CD4-positive, alpha-beta memory T cell (primary cell): Measurements from ENCODE around the gene GOLGA3. TPM values are rescaled to one million over a fixed set of nuclear protein-coding genes. Genes with fewer than 3 reads are reported as not detected.

Experiments used
- CTCF ChIA-PET: fragments of 350-600 bp; sonication (Branson Sonifier 250); formaldehyde crosslinking; loops from one replicate; lab custom pipeline; 2021; ENCODE audit warnings: inconsistent platforms; ENCODE audit not compliant: partially characterized antibody; lab: Charles Lee
- POLR2A ChIA-PET: fragments of 350-600 bp; sonication (Branson Sonifier 250); formaldehyde crosslinking; loops from one replicate; lab custom pipeline; 2021; ENCODE audit not compliant: partially characterized antibody; lab: Charles Lee
- DNase-seq, 5 donors: peaks; one replicate each; pipeline versions ENCODE4 v3.0.0 to v3.0.0-alpha.2; 2020 to 2022; ENCODE audit warnings: mixed read lengths in 1 of 5
- H3K27ac ChIP-seq: one replicate; pipeline ENCODE4 v1.7.0; 2013; ENCODE audit warnings: low read depth, low read length
- H3K27me3 ChIP-seq: 2 replicates; pipeline ENCODE4 v1.7.0; 2013; ENCODE audit warnings: mild to moderate bottlenecking, low read length, moderate library complexity; ENCODE audit not compliant: insufficient read depth
- H3K36me3 ChIP-seq: 2 replicates; pipeline ENCODE4 v1.7.0; 2013; ENCODE audit warnings: mild to moderate bottlenecking, low read length, moderate library complexity; ENCODE audit not compliant: insufficient read depth
- H3K4me1 ChIP-seq: 2 replicates; pipeline ENCODE4 v1.7.0; 2013; ENCODE audit warnings: mild to moderate bottlenecking, low read length, moderate library complexity; ENCODE audit not compliant: insufficient read depth
- H3K4me3 ChIP-seq, 2 donors: one replicate each; pipeline ENCODE4 v1.7.0; 2013; ENCODE audit warnings: low read length in 2 of 2, mild to moderate bottlenecking in 1 of 2
- H3K9me3 ChIP-seq, 2 donors: one replicate each; pipeline ENCODE4 v1.7.0; 2013; ENCODE audit warnings: low read length in 2 of 2, control low read depth in 1 of 2; ENCODE audit not compliant: control insufficient read depth in 1 of 2
- H3K27ac Mint-ChIP-seq, 7 donors: one replicate each; pipeline ENCODE4 v1.8.0; 2020 to 2021; ENCODE audit warnings: mixed read lengths in 7 of 7, mild to moderate bottlenecking in 6 of 7, inconsistent platforms in 3 of 7, moderate library complexity in 3 of 7
- H3K27me3 Mint-ChIP-seq, 2 donors: one replicate each; pipeline ENCODE4 v1.8.0; 2020 to 2021; ENCODE audit warnings: mixed read lengths in 2 of 2
- H3K36me3 Mint-ChIP-seq, 2 donors: one replicate each; pipeline ENCODE4 v1.8.0; 2020 to 2021; ENCODE audit warnings: mixed read lengths in 2 of 2, inconsistent platforms in 1 of 2, mild to moderate bottlenecking in 1 of 2
- H3K4me1 Mint-ChIP-seq, 4 donors: one replicate each; pipeline ENCODE4 v1.8.0; 2020 to 2021; ENCODE audit warnings: mixed read lengths in 4 of 4, mild to moderate bottlenecking in 1 of 4
- H3K4me3 Mint-ChIP-seq, 8 donors: one replicate each; pipeline ENCODE4 v1.8.0; 2020 to 2021; ENCODE audit warnings: mixed read lengths in 8 of 8, mild to moderate bottlenecking in 7 of 8, moderate library complexity in 6 of 8, inconsistent platforms in 3 of 8
- H3K9me3 Mint-ChIP-seq, 8 donors: one replicate each; pipeline ENCODE4 v1.8.0; 2020 to 2021; ENCODE audit warnings: mixed read lengths in 8 of 8, mild to moderate bottlenecking in 5 of 8, inconsistent platforms in 3 of 8, moderate library complexity in 1 of 8
- intact Hi-C: fragments of 100-400 bp; cut with micrococcal nuclease; formaldehyde crosslinking; loops from one replicate; pipeline ENCODE4 v1.15.1; 2023
- polyA plus RNA-seq, 2 donors: library from polyadenylated mRNA; unstranded; fragments of 300-500 nt; fragmentation: Illumina TruSeq; gene quantifications; one replicate each; pipeline ENCODE4 v1.2.3, GENCODE V29; 2021
- total RNA-seq, 2 experiments: library from RNA; stranded (reverse); gene quantifications; one replicate each; pipeline ENCODE4 v1.2.3, GENCODE V29; 2021

The GOLGA3 gene
- total and polyA plus RNA-seq, 4 experiments from 2014 or later = 0.35 to 67.6 (median 38.3) TPM

- peaks cover 0 to 6% (median 0%) of the 10 kb centered on the region in 8 donors for H3K9me3 Mint-ChIP-seq
- intact Hi-C loops = no loop called here
- Histone ChIP-seq H3K27me3 (no peaks in the 10 kb centered on the region), H3K4me3 (no peak overlapping the region), H3K9me3 (no peaks in the 10 kb centered on the region), H3K36me3 (peaks cover 56% of the 10 kb centered on the region), H3K27ac (no peak overlapping the region), H3K4me1 (no peaks in the 10 kb centered on the region)
- H3K27ac Mint-ChIP-seq = peak overlapping the region in 1 of 7 donors; percentile 29
- H3K36me3 Mint-ChIP-seq = peaks cover 38 to 69% of the 10 kb centered on the region in 2 donors
- ChIA-PET POLR2A (no interaction called here), CTCF (no interaction called here)
- H3K4me3 Mint-ChIP-seq = no peak overlapping the region
- H3K27me3 Mint-ChIP-seq = no peaks in the 10 kb centered on the region
- no peaks in the 10 kb centered on the region for H3K4me1 Mint-ChIP-seq
- DNase-seq = no peak
Measured at GRCh38 chr12:132723015-132723763, 105.5 kb downstream of the GOLGA3 start.

GRCh38 chr12:132720606-132721345, 107.9 kb downstream of the GOLGA3 start:
- Histone ChIP-seq H3K36me3 (peaks cover 42% of the 10 kb centered on the region), H3K4me3 (no peak overlapping the region), H3K9me3 (no peaks in the 10 kb centered on the region), H3K27me3 (no peaks in the 10 kb centered on the region), H3K27ac (no peak overlapping the region), H3K4me1 (no peaks in the 10 kb centered on the region)
- no peak for DNase-seq
- intact Hi-C loops = no loop called here
- Mint-ChIP-seq H3K4me1 (no peaks in the 10 kb centered on the region), H3K4me3 (no peak overlapping the region), H3K27me3 (no peaks in the 10 kb centered on the region), H3K9me3 (peaks cover 0 to 6% (median 0%) of the 10 kb centered on the region in 8 donors), H3K36me3 (peaks cover 22 to 59% of the 10 kb centered on the region in 2 donors), H3K27ac (no peak overlapping the region)
- ChIA-PET POLR2A (interaction anchor here (1.2 to 1.6 kb wide), 2 partner anchors 10 to 11 kb away, joined by 3 read pairs; partner anchors contain the start of gene PGAM5), CTCF (no interaction called here)

DNA sequence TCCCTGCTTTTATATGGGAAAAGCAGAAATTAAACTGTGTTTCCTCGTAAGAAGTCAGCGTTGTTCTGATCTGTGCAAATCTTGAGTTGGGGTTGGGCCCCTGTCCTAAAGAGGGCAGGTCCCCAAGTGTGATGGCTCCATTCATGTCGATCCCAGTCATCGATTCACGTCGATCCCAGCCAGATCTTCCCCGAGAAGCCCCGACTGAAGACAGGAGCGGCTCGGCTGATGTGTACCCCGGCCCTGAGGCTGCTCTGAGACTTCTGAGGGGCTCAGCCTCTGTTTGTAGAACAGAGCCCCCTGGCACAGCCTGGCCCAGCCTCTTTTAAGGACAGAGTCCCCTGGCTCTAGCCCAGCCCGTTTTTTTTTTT, 108.7 kb downstream of the GOLGA3 start:
- no peak overlapping the region for H3K27ac ChIP-seq
- no peaks in the 10 kb centered on the region for H3K27me3 ChIP-seq
- H3K36me3 ChIP-seq = peaks cover 45% of the 10 kb centered on the region
- Mint-ChIP-seq H3K9me3 (peaks cover 0 to 6% (median 0%) of the 10 kb centered on the region in 8 donors), H3K36me3 (peaks cover 15 to 52% of the 10 kb centered on the region in 2 donors), H3K4me1 (no peaks in the 10 kb centered on the region), H3K4me3 (no peak overlapping the region), H3K27me3 (no peaks in the 10 kb centered on the region), H3K27ac (no peak overlapping the region)
- no peaks in the 10 kb centered on the region for H3K9me3 ChIP-seq
- ChIA-PET POLR2A (interaction anchor here (1.2 kb wide), 1 partner anchor 10 kb away, joined by 3 read pairs; the partner anchor contains the start of gene PGAM5), CTCF (no interaction called here)
- H3K4me3 ChIP-seq = no peak overlapping the region
- H3K4me1 ChIP-seq = no peaks in the 10 kb centered on the region
- no peak for DNase-seq
- intact Hi-C loops = no loop called here

DNA sequence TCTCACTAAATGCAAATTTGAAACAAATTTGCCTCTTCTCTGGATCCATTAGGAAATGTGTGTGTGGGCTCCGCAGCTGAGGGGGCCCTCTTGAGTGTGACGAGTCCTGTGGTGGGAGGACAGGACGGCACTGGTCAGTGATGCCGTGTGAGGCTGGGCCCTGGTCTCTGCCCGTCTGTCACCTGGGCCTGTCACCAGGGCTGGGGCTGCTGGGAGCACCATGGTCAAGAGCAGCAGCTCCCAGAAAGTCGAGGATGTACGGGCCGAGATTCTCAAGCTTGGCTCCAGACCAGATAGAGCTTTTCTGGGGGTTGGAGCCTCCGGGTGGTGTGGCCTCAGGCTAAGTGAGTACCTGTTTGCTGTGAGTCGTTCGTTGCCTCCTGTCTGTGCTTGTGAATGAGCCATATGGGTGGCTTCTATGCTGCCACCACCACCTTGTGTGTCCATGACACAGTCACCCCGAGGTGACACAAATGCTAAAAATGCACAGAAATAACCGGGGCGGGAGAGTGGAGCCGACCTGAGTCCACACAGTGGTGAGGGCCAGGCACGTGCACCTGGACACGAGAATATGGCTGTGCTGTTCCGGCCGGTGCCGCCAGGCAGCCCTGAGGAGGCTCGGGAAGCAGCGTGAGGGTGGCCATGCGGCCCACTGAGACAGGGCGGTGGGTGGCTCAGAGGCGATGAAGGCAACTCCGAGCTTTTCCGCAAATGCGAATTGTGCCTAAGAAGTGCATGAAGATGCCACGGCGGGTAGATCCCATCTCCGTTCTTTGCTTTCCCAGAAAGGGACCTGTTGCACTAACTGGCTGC, 109.3 kb downstream of the GOLGA3 start:
- H3K27me3 ChIP-seq = no peaks in the 10 kb centered on the region
- no peak overlapping the region for H3K27ac ChIP-seq
- no peak overlapping the region for H3K4me3 Mint-ChIP-seq
- ChIA-PET POLR2A (interaction anchor here (1.2 kb wide), 1 partner anchor 9 kb away, joined by 3 read pairs; the partner anchor contains the start of gene PGAM5), CTCF (no interaction called here)
- H3K36me3 ChIP-seq = peaks cover 47% of the 10 kb centered on the region
- no peaks in the 10 kb centered on the region for H3K27me3 Mint-ChIP-seq
- H3K4me3 ChIP-seq = no peak overlapping the region
- H3K36me3 Mint-ChIP-seq = peaks cover 15 to 53% of the 10 kb centered on the region in 2 donors
- no peak overlapping the region for H3K27ac Mint-ChIP-seq
- H3K9me3 ChIP-seq = no peaks in the 10 kb centered on the region
- H3K4me1 Mint-ChIP-seq = peaks cover 0 to 3% (median 3%) of the 10 kb centered on the region in 4 donors
- intact Hi-C loops = no loop called here
- H3K4me1 ChIP-seq = no peaks in the 10 kb centered on the region
- DNase-seq = no peak
- H3K9me3 Mint-ChIP-seq = peaks cover 0 to 6% (median 0%) of the 10 kb centered on the region in 8 donors

Other genes with a start within 250 kb of the GOLGA3 start
- not detected for gene LRCOL1, start 218.3 kb downstream of the GOLGA3 start, total RNA-seq
- not detected for gene LRCOL1, start 218.3 kb downstream of the GOLGA3 start, polyA plus RNA-seq
- not detected for gene P2RX2, start 210.1 kb downstream of the GOLGA3 start, total RNA-seq
- gene P2RX2, start 210.1 kb downstream of the GOLGA3 start, polyA plus RNA-seq = not detected
- 10 to 100 TPM; 69.5 to 75.4 TPM for gene POLE, start 141.5 kb downstream of the GOLGA3 start, total RNA-seq
- 1 to 10 TPM; 2.2 to 6.3 TPM for gene POLE, start 141.5 kb downstream of the GOLGA3 start, polyA plus RNA-seq
- gene PXMP2, start 141.3 kb downstream of the GOLGA3 start, total RNA-seq = 1 to 10 TPM; 4.2 to 7.2 TPM
- 10 to 100 TPM; 12.9 to 23.9 TPM for gene PXMP2, start 141.3 kb downstream of the GOLGA3 start, polyA plus RNA-seq
- 10 to 100 TPM; 23.8 to 28.1 TPM for gene PGAM5, start 118.0 kb downstream of the GOLGA3 start, total RNA-seq
- gene PGAM5, start 118.0 kb downstream of the GOLGA3 start, polyA plus RNA-seq = 10 to 100 TPM in 1 of 2 donors, 1 to 10 TPM in 1; 7.2 to 29.7 TPM
- gene ANKLE2, start 67.0 kb downstream of the GOLGA3 start, total RNA-seq = 100 to 1,000 TPM in 1 of 2 experiments, 10 to 100 TPM in 1; 95.6 to 101 TPM
- gene ANKLE2, start 67.0 kb downstream of the GOLGA3 start, polyA plus RNA-seq = 10 to 100 TPM; 21.0 to 44.4 TPM
- gene CHFR, start 58.7 kb upstream of the GOLGA3 start, total RNA-seq = 10 to 100 TPM; 67.6 to 79.4 TPM
- 10 to 100 TPM; 31.6 to 33.6 TPM for gene CHFR, start 58.7 kb upstream of the GOLGA3 start, polyA plus RNA-seq
- 10 to 100 TPM; 16.5 to 17.2 TPM for gene ZNF605, start 127.4 kb upstream of the GOLGA3 start, total RNA-seq
- 1 to 10 TPM in 1 of 2 donors, under 1 TPM in 1; 0.59 to 2.1 TPM for gene ZNF605, start 127.4 kb upstream of the GOLGA3 start, polyA plus RNA-seq
- 10 to 100 TPM; 25.9 to 28.2 TPM for gene ZNF26, start 157.5 kb upstream of the GOLGA3 start, total RNA-seq
- 10 to 100 TPM; 13.7 to 15.4 TPM for gene ZNF26, start 157.5 kb upstream of the GOLGA3 start, polyA plus RNA-seq
- gene ZNF84, start 208.6 kb upstream of the GOLGA3 start, total RNA-seq = 10 to 100 TPM; 42.0 to 46.2 TPM
- 10 to 100 TPM; 15.5 to 15.9 TPM for gene ZNF84, start 208.6 kb upstream of the GOLGA3 start, polyA plus RNA-seq